Caco-2 (cell line): ENCODE results near the gene SRPX2. TPM values are rescaled to one million over a fixed set of nuclear protein-coding genes. Genes with fewer than 3 reads are reported as not detected.
A peak's percentile ranks its signal among the peaks of the same experiment; 100 is the strongest.

ENCODE experiments used
- BruUV-seq: library from RNA; stranded (reverse); fragments of 400-500 nt; replicated peaks from 2 replicates; lab custom pipeline; 2021; lab: Mats Ljungman, UMichigan
- CTCF ChIA-PET: fragments of 300-600 bp; sonication (Branson Sonifier 250); formaldehyde crosslinking; loops from one replicate; lab custom pipeline; 2022; ENCODE audit warnings: antibody characterized with exemption; lab: Charles Lee
- POLR2A ChIA-PET: fragments of 300-600 bp; sonication (Branson Sonifier 250); formaldehyde crosslinking; loops from one replicate; lab custom pipeline; 2022; ENCODE audit warnings: antibody characterized with exemption; lab: Charles Lee
- DNase-seq, 2 experiments: peaks; one replicate each; pipeline versions ENCODE4 v3.0.0 to v3.0.0-alpha.2; 2020 to 2022
- H3K27me3 ChIP-seq: replicated peaks from 2 replicates; pipeline ENCODE4 v1.6.0; 2011; ENCODE audit warnings: low read length; ENCODE audit not compliant: control insufficient read depth, insufficient read depth
- H3K36me3 ChIP-seq: 2 replicates; pipeline ENCODE4 v1.5.1; 2011; ENCODE audit warnings: low read length; ENCODE audit not compliant: control insufficient read depth, insufficient read depth
- H3K4me1 ChIP-seq: fragments of 250-450 bp; sonication (Bioruptor Pico); 2 replicates; pipeline ENCODE4 v1.5.1; 2020; ENCODE audit warnings: mild to moderate bottlenecking
- H3K4me3 ChIP-seq: 2 replicates; pipeline ENCODE4 v1.5.1; 2011; ENCODE audit warnings: low read depth, mild to moderate bottlenecking, control low read depth, low read length
- H3K9me3 ChIP-seq: fragments of 250-450 bp; sonication (Bioruptor Pico); 2 replicates; pipeline ENCODE4 v1.5.1; 2020; ENCODE audit warnings: mild to moderate bottlenecking, moderate library complexity
- H3K27ac Mint-ChIP-seq: one replicate; pipeline ENCODE4 v1.8.0; 2022; ENCODE audit warnings: mixed read lengths; ENCODE audit not compliant: unreplicated experiment
- H3K27me3 Mint-ChIP-seq: one replicate; pipeline ENCODE4 v1.8.0; 2022; ENCODE audit warnings: mixed read lengths; ENCODE audit not compliant: insufficient read depth, unreplicated experiment
- H3K36me3 Mint-ChIP-seq: one replicate; pipeline ENCODE4 v1.8.0; 2022; ENCODE audit warnings: mild to moderate bottlenecking, mixed read lengths; ENCODE audit not compliant: insufficient read depth, unreplicated experiment
- H3K4me1 Mint-ChIP-seq: one replicate; pipeline ENCODE4 v1.8.0; 2022; ENCODE audit warnings: low read depth, mixed read lengths; ENCODE audit not compliant: unreplicated experiment
- H3K4me3 Mint-ChIP-seq: one replicate; pipeline ENCODE4 v1.8.0; 2022; ENCODE audit warnings: mild to moderate bottlenecking, moderate library complexity, mixed read lengths; ENCODE audit not compliant: unreplicated experiment
- H3K9me3 Mint-ChIP-seq: one replicate; pipeline ENCODE4 v1.8.0; 2022; ENCODE audit warnings: mixed read lengths; ENCODE audit not compliant: unreplicated experiment
- CTCF ChIP-seq, 2 experiments: fragments of 200-600 bp in 1 of 2; IDR thresholded peaks; 1 replicate in 1 of 2; 2 replicates in 1 of 2; pipeline versions ENCODE4 v1.5.1 to v1.8.0; 2011 to 2022; ENCODE audit warnings: antibody characterized with exemption in 1 of 2, control low read depth in 1 of 2, inconsistent platforms in 1 of 2, low read depth in 1 of 2, low read length in 1 of 2, mild to moderate bottlenecking in 1 of 2, moderate library complexity in 1 of 2; ENCODE audit not compliant: insufficient read depth in 1 of 2, severe bottlenecking in 1 of 2, unreplicated experiment in 1 of 2
- intact Hi-C: fragments of 100-400 bp; cut with micrococcal nuclease; formaldehyde crosslinking; loops from one replicate; pipeline ENCODE4 v1.10.0; 2022; ENCODE audit not compliant: unreplicated experiment
- total RNA-seq: library from RNA; stranded (reverse); gene quantifications from 2 replicates; pipeline ENCODE4 v1.2.3, GENCODE V29; 2022

The SRPX2 gene
- total RNA-seq, 1 experiment from 2014 or later = 3.6 TPM

- Mint-ChIP-seq H3K36me3 (peaks cover 30% of the 10 kb centered on the region), H3K27me3 (no peaks in the 10 kb centered on the region), H3K4me3 (peak overlapping the region; percentile 78), H3K4me1 (peaks cover 16% of the 10 kb centered on the region), H3K9me3 (no peaks in the 10 kb centered on the region), H3K27ac (peak overlapping the region; percentile 93)
- ChIA-PET POLR2A (no interaction called here), CTCF (no interaction called here)
- Histone ChIP-seq H3K27me3 (no peaks in the 10 kb centered on the region), H3K9me3 (no peaks in the 10 kb centered on the region), H3K4me1 (peaks cover 5% of the 10 kb centered on the region), H3K36me3 (no peaks in the 10 kb centered on the region), H3K4me3 (peak overlapping the region; percentile 81; the same call in 1 of the 2 replicates)
- intact Hi-C loops = no loop called here
- BruUV-seq = no TSS peak
- no peak for TF ChIP-seq CTCF (IDR thresholded peaks at IDR 0.05; ENCODE audit: insufficient read depth in 1 of 2, low read depth in 1 of 2, low read length in 1 of 2, severe bottlenecking in 1 of 2, unreplicated experiment in 1 of 2)
- no peak for DNase-seq
These were observed 9.0 kb upstream of the SRPX2 start for GRCh38 chrX:100635040-100635439.

- H3K4me3 ChIP-seq = peak overlapping the region; percentile 81
- peaks cover 21% of the 10 kb centered on the region for H3K36me3 Mint-ChIP-seq
- H3K4me1 Mint-ChIP-seq = peaks cover 16% of the 10 kb centered on the region
- H3K27me3 Mint-ChIP-seq = no peaks in the 10 kb centered on the region
- no peaks in the 10 kb centered on the region for H3K27me3 ChIP-seq
- ChIA-PET POLR2A (interaction anchor here (0.7 to 2.1 kb wide), 3 partner anchors 9 to 21 kb away, joined by 3 to 13 read pairs (median 12); no protein-coding TSS in a partner anchor), CTCF (interaction anchor here (0.7 to 2.4 kb wide), 3 partner anchors 13 to 189 kb away, joined by 3 to 14 read pairs (median 9); no protein-coding TSS in a partner anchor)
- H3K36me3 ChIP-seq = no peaks in the 10 kb centered on the region
- TF ChIP-seq CTCF (IDR thresholded peaks at IDR 0.05; ENCODE audit: insufficient read depth in 1 of 2, low read depth in 1 of 2, low read length in 1 of 2, severe bottlenecking in 1 of 2, unreplicated experiment in 1 of 2) = no peak
- intact Hi-C loops = loop anchor here (1.0 kb wide), 3 partner anchors 13 to 21 kb away; no protein-coding TSS in a partner anchor
- no TSS peak for BruUV-seq
- peak overlapping the region; percentile 78 for H3K4me3 Mint-ChIP-seq
- no peak for DNase-seq
- no peaks in the 10 kb centered on the region for H3K9me3 ChIP-seq
- H3K9me3 Mint-ChIP-seq = no peaks in the 10 kb centered on the region
- peaks cover 5% of the 10 kb centered on the region for H3K4me1 ChIP-seq
- peak overlapping the region; percentile 93 for H3K27ac Mint-ChIP-seq
These were observed 8.0 kb upstream of the SRPX2 start for GRCh38 chrX:100635989-100636320.

GRCh38 chrX:100636321-100636991 is 7.5 kb upstream of the SRPX2 start, which contains the start of gene TSPAN6:
Gene TSPAN6 (minus strand): TSS chrX:100636806. CDS start chrX:100636694, 112 bp downstream.
- peaks cover 5% of the 10 kb centered on the region for H3K4me1 ChIP-seq
- H3K27me3 ChIP-seq = no peaks in the 10 kb centered on the region
- Mint-ChIP-seq H3K9me3 (no peaks in the 10 kb centered on the region), H3K27ac (peak within 1 kb of the TSS; percentile 93), H3K36me3 (peaks cover 21% of the 10 kb centered on the region), H3K4me1 (peaks cover 19% of the 10 kb centered on the region), H3K27me3 (no peaks in the 10 kb centered on the region), H3K4me3 (peak within 1 kb of the TSS; percentile 78)
- H3K9me3 ChIP-seq = no peaks in the 10 kb centered on the region
- H3K36me3 ChIP-seq = no peaks in the 10 kb centered on the region
- TF ChIP-seq CTCF (IDR thresholded peaks at IDR 0.05; ENCODE audit: insufficient read depth in 1 of 2, low read depth in 1 of 2, low read length in 1 of 2, severe bottlenecking in 1 of 2, unreplicated experiment in 1 of 2) = peak in 1 of 2 experiments; percentile 53
- intact Hi-C loops = loop anchor here (1.0 kb wide), 3 partner anchors 13 to 21 kb away; no protein-coding TSS in a partner anchor
- peak; percentile 89 for DNase-seq
- H3K4me3 ChIP-seq = peak within 1 kb of the TSS; percentile 81
- POLR2A ChIA-PET = interaction anchor here (0.7 to 2.1 kb wide), 4 partner anchors 8 to 21 kb away, joined by 3 to 13 read pairs (median 8); no protein-coding TSS in a partner anchor
- TSS peak; percentile 53 for BruUV-seq
- CTCF ChIA-PET = interaction anchor here (0.6 to 2.4 kb wide), 9 partner anchors 13 to 189 kb away, joined by 3 to 14 read pairs (median 5); no protein-coding TSS in a partner anchor
